ENCODE results near the gene BEND6.

- TF ChIP-seq CTCF (optimal IDR thresholded peaks at IDR 0.05 in 1 of 3, IDR thresholded peaks at IDR 0.05 in 1 of 3, conservative IDR thresholded peaks at IDR 0.05 in 1 of 3; ENCODE audit: extremely low read depth in 1 of 3, insufficient read depth in 2 of 3, low read length in 3 of 3) (no peak), EZH2 (IDR thresholded peaks at IDR 0.05; ENCODE audit: low read length) (no peak)
These were observed 8.9 kb downstream of the BEND6 start for GRCh38 chr6:56963793-56964192.

Measured in keratinocyte (primary cell).